GM19193 (cell line): Measurements from ENCODE around the gene ZSWIM4.

ENCODE experiments used
- POLR2A ChIP-seq: IDR thresholded peaks from 4 replicates; pipeline ENCODE4 v1.6.1; 2011; ENCODE audit not compliant: insufficient read depth, insufficient read length; ENCODE audit errors: extremely low read depth

ZSWIM4 gene

GRCh38 chr19:13835791-13836723, 40.8 kb downstream of the ZSWIM4 start:
- TF ChIP-seq POLR2A, result no peak

- peak; percentile 79 for TF ChIP-seq POLR2A
Observed at GRCh38 chr19:13838435-13839129, 43.3 kb downstream of the ZSWIM4 start.

- peak; percentile 29 for TF ChIP-seq POLR2A
Observed at GRCh38 chr19:13839130-13839937, 44.1 kb downstream of the ZSWIM4 start.

- TF ChIP-seq POLR2A, result no peak
Observed at GRCh38 chr19:13839938-13840304, 44.7 kb downstream of the ZSWIM4 start.

GRCh38 chr19:13840305-13841085, 45.3 kb downstream of the ZSWIM4 start:
- TF ChIP-seq POLR2A, result no peak

- TF ChIP-seq POLR2A, result no peak
Observed at GRCh38 chr19:13841086-13841961, 46.1 kb downstream of the ZSWIM4 start.

GRCh38 chr19:13841962-13842290, 46.7 kb downstream of the ZSWIM4 start:
- no peak for TF ChIP-seq POLR2A

- peak; percentile 88 for TF ChIP-seq POLR2A
Observed at GRCh38 chr19:13842291-13843103, 47.3 kb downstream of the ZSWIM4 start.

GRCh38 chr19:13843104-13843921, 48.1 kb downstream of the ZSWIM4 start:
- no peak for TF ChIP-seq POLR2A

- no peak for TF ChIP-seq POLR2A
Observed at GRCh38 chr19:13844130-13844631, 48.9 kb downstream of the ZSWIM4 start.

- peak; percentile 23 for TF ChIP-seq POLR2A
Observed at GRCh38 chr19:13846557-13847406, 51.5 kb downstream of the ZSWIM4 start.
